ENCODE results near the gene ZNF560. TPM values are rescaled to one million over a fixed set of nuclear protein-coding genes. Genes with fewer than 3 reads are reported as not detected.

ZNF560 gene
- total and polyA plus RNA-seq, 8 donors = not detected

DNA sequence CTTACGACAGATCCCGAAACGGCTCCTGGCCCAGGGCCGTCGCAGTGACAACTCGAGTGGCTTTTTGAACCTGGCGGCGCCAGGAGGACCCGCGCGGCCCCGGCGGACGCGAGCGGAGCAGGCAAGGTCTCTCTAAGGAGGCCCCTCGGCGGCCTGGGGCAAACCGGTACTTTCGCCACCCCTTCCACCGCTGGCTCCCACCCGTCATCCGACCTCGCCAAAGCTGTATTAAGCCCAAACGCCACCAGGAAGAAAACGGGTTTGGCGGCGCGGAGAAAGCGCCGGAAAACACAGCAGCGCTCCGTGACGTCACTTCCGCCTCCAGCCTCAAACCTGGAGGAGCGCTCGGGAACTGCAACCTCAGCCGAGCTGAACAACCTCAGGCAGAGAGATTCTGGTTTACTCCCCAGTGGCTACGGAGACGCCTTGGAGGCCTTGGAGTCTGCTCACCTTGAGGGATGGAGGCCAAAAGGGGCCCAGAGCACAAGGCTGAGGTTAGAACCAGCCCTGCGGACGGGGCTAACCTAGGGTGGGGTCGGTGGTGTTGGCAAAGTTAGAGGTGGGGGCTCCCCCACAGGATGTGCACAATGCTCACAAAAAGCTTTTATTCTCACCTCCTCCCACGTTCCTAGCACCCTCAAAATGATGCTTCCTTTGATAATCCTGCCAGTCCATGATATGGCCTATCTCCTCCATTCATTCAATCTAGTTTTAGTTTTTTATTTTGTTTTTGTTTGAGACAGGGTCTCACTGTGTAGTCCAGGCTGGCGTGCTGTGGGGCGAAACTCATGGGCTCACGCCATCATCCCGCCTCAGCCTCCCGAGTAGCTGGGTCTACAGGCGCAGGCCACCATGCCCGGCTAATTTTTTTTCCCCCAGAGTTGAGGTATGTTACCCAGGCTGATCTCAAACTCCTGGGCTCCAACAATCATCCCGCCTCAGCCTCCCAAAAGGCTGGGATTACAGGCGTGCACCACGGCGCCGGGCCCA is 62.8 kb downstream of the ZNF560 start, which contains the start of gene ZNF266:
ZNF266 (minus strand) TSS at position 295 of the 990 bp plus-strand sequence. CDS start 15,484 bp downstream, outside the sequence.
- Histone ChIP-seq H3K4me3 (peak within 1 kb of the TSS; percentile 64 to 80 (median 72)), H3K36me3 (peaks cover 5 to 34% (median 31%) of the 10 kb centered on the region in 4 donors), H3K27me3 (no peaks in the 10 kb centered on the region), H3K9me3 (no peaks in the 10 kb centered on the region), H3K4me1 (peaks cover 16 to 29% (median 22%) of the 10 kb centered on the region in 4 donors), H3K27ac (peak within 1 kb of the TSS; percentile 59 to 93 (median 87))
- peak; percentile 91 to 98 for DNase-seq
- 14 to 18% (median 14%) methylated on average over 46 to 56 of the region's 56 CpGs for WGBS, 5 donors
- intact Hi-C loops (cut with DNase I; ENCODE audit: low total_unique reads) = no loop called here
- TF ChIP-seq CTCF (IDR thresholded peaks at IDR 0.05) (peak in 5 of 7 experiments; percentile 79 to 90 (median 87)), POLR2A (IDR thresholded peaks at IDR 0.05) (no peak), POLR2AphosphoS5 (IDR thresholded peaks at IDR 0.05) (peak in 2 of 3 donors; percentile 45 to 73)

- intact Hi-C loops (cut with DNase I; ENCODE audit: low total_unique reads) = no loop called here
- H3K9me3 ChIP-seq = peaks cover 0 to 31% (median 15%) of the 10 kb centered on the region in 4 donors
- TF ChIP-seq CTCF (IDR thresholded peaks at IDR 0.05) = peak in 1 of 7 experiments; percentile 11
- no peak for TF ChIP-seq EP300 (IDR thresholded peaks at IDR 0.05)
- no peak for TF ChIP-seq POLR2AphosphoS5 (IDR thresholded peaks at IDR 0.05)
- no peak for TF ChIP-seq POLR2A (IDR thresholded peaks at IDR 0.05)
- peaks cover 16 to 29% (median 22%) of the 10 kb centered on the region in 4 donors for H3K4me1 ChIP-seq
- H3K27me3 ChIP-seq = no peaks in the 10 kb centered on the region
- H3K36me3 ChIP-seq = peaks cover 12 to 75% (median 72%) of the 10 kb centered on the region in 4 donors
- no peak overlapping the region for H3K27ac ChIP-seq
- no peak overlapping the region for H3K4me3 ChIP-seq
- 88 to 95% (median 91%) methylated on average over 6 to 7 of the region's 7 CpGs for WGBS, 5 donors
- peak in 1 of 2 donors; percentile 55 for DNase-seq
Observed at GRCh38 chr19:9431475-9431874, 66.9 kb downstream of the ZNF560 start.

GRCh38 chr19:9430444-9430843 is 68.0 kb downstream of the ZNF560 start:
- no peak for DNase-seq
- Histone ChIP-seq H3K27ac (no peak overlapping the region), H3K27me3 (no peaks in the 10 kb centered on the region), H3K4me1 (peaks cover 9 to 19% (median 14%) of the 10 kb centered on the region in 4 donors), H3K9me3 (peaks cover 0 to 41% (median 21%) of the 10 kb centered on the region in 4 donors), H3K36me3 (peaks cover 17 to 85% (median 82%) of the 10 kb centered on the region in 4 donors), H3K4me3 (no peak overlapping the region)
- intact Hi-C loops (cut with DNase I; ENCODE audit: low total_unique reads) = no loop called here
- TF ChIP-seq POLR2A (IDR thresholded peaks at IDR 0.05) (no peak), CTCF (IDR thresholded peaks at IDR 0.05) (no peak), EP300 (IDR thresholded peaks at IDR 0.05) (no peak), POLR2AphosphoS5 (IDR thresholded peaks at IDR 0.05) (no peak)
- 87 to 100% (median 100%) methylated on average over 1 of the region's 1 CpG for WGBS, 5 donors

- no peaks in the 10 kb centered on the region for H3K27me3 ChIP-seq
- intact Hi-C loops (cut with DNase I; ENCODE audit: low total_unique reads) = no loop called here
- no peak overlapping the region for H3K4me3 ChIP-seq
- H3K36me3 ChIP-seq = peaks cover 35 to 100% (median 100%) of the 10 kb centered on the region in 4 donors
- TF ChIP-seq CTCF (IDR thresholded peaks at IDR 0.05) (no peak), EP300 (IDR thresholded peaks at IDR 0.05) (no peak), POLR2A (IDR thresholded peaks at IDR 0.05) (no peak), POLR2AphosphoS5 (IDR thresholded peaks at IDR 0.05) (no peak)
- peaks cover 13 to 66% (median 38%) of the 10 kb centered on the region in 4 donors for H3K9me3 ChIP-seq
- no peak for DNase-seq
- no peak overlapping the region for H3K27ac ChIP-seq
- H3K4me1 ChIP-seq = no peaks in the 10 kb centered on the region
- 81 to 88% (median 86%) methylated on average over 4 to 6 of the region's 6 CpGs for WGBS, 5 donors
Observed at GRCh38 chr19:9427941-9428340, 70.5 kb downstream of the ZNF560 start.
